Gastrocnemius medialis (tissue), 4 donors: ENCODE results near the gene ARHGAP22.
A peak's percentile ranks its signal among the peaks of the same experiment; 100 is the strongest.

Experiments used
- POLR2A ChIP-seq, 2 donors: fragments of 450-650 bp; IDR thresholded peaks; one replicate each; pipeline ENCODE4 v1.6.1; 2017; ENCODE audit warnings: antibody characterized with exemption in 2 of 2, mild to moderate bottlenecking in 2 of 2, moderate library complexity in 2 of 2
- TF ChIP-seq, protein P1 (sequence below), 5 experiments: fragments of 450-650 bp in 3 of 5; fragments of 200-600 bp in 2 of 5; sonication (generic) in 2 of 5; IDR thresholded peaks in 4 of 5; conservative IDR thresholded peaks in 1 of 5; 1 replicate in 4 of 5; 2 replicates in 1 of 5; pipeline ENCODE4 v1.5.1; 2016 to 2019; ENCODE audit warnings: antibody characterized with exemption in 5 of 5, mild to moderate bottlenecking in 3 of 5, moderate library complexity in 3 of 5

DNA sequence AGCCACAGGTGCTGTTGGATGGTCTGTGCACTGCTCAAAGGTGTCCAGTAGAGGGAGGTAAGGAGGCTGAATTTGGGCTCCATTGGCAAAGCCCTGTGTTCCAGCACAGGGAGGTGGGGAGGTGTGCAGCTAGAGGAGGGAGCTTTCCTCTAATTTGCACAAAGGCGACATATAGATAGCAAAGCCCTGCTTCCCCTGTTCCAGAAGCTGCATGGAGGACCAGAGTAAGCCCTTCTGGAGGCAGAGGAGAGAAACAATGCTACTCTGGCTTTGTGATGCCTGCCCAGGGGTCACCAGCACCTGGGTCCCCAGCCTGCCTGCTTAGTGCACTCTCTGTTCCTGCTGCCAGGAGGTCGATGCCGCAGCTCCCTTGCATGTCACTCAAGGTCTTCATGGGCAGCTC is 3.4 kb upstream of the ARHGAP22 start:
- no peak for TF ChIP-seq POLR2A (IDR thresholded peaks at IDR 0.05)
- TF ChIP-seq, protein P1, sequence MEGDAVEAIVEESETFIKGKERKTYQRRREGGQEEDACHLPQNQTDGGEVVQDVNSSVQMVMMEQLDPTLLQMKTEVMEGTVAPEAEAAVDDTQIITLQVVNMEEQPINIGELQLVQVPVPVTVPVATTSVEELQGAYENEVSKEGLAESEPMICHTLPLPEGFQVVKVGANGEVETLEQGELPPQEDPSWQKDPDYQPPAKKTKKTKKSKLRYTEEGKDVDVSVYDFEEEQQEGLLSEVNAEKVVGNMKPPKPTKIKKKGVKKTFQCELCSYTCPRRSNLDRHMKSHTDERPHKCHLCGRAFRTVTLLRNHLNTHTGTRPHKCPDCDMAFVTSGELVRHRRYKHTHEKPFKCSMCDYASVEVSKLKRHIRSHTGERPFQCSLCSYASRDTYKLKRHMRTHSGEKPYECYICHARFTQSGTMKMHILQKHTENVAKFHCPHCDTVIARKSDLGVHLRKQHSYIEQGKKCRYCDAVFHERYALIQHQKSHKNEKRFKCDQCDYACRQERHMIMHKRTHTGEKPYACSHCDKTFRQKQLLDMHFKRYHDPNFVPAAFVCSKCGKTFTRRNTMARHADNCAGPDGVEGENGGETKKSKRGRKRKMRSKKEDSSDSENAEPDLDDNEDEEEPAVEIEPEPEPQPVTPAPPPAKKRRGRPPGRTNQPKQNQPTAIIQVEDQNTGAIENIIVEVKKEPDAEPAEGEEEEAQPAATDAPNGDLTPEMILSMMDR (IDR thresholded peaks at IDR 0.05 in 4 of 5, conservative IDR thresholded peaks at IDR 0.05 in 1 of 5), result peak in 3 of 5 experiments; percentile 27 to 52 (median 36)
